Central memory CD8-positive, alpha-beta T cell (primary cell): ENCODE data around the gene OR56A5.

Experiments used
- ATAC-seq: fragments of 150-1000 bp; cut with Tn5 transposase; replicated peaks from 2 replicates; pipeline ENCODE4 v1.10.0; 2022; ENCODE audit warnings: mild to moderate bottlenecking, moderate FRiP score, moderate number of reproducible peaks; ENCODE audit not compliant: poor library complexity, severe bottlenecking; ENCODE audit errors: extremely low read depth
- DNase-seq, 2 donors: peaks; one replicate each; pipeline ENCODE4 v3.0.0; 2021; ENCODE audit warnings: low spot score in 2 of 2
- H3K27ac Mint-ChIP-seq: one replicate; pipeline ENCODE4 v1.8.0; 2022; ENCODE audit warnings: low read depth, mild to moderate bottlenecking, moderate library complexity, mixed read lengths
- H3K27me3 Mint-ChIP-seq: one replicate; pipeline ENCODE4 v1.8.0; 2022; ENCODE audit warnings: mixed read lengths
- H3K36me3 Mint-ChIP-seq: one replicate; pipeline ENCODE4 v1.8.0; 2022; ENCODE audit warnings: mild to moderate bottlenecking, moderate library complexity, mixed read lengths; ENCODE audit not compliant: insufficient read depth
- H3K4me1 Mint-ChIP-seq: one replicate; pipeline ENCODE4 v1.8.0; 2022; ENCODE audit warnings: mixed read lengths
- H3K4me3 Mint-ChIP-seq: one replicate; pipeline ENCODE4 v1.8.0; 2022; ENCODE audit warnings: mild to moderate bottlenecking, moderate library complexity, mixed read lengths
- H3K9me3 Mint-ChIP-seq: one replicate; pipeline ENCODE4 v1.8.0; 2022; ENCODE audit warnings: mixed read lengths

The OR56A5 gene

DNA sequence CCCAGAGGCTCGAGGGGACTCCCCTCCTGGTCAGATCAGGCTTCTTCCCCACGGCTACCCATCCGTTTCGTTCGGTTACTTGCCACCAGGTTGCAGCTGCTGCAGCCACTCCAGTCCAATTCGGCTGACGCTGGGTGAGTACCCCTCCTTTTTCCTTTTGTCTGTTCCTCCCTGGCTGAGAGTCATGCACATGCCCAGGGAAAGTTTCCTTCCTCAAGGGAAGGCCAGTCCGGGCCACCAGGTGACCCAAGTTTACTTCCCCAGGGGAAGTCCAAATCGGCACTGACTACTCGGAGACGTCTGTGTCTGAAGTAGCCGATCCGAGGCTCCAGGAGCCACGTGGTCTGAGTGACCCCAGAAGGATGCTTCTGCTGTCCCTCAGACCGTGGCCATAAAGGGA is 39.5 kb downstream of the OR56A5 start:
- Mint-ChIP-seq H3K27me3 (peaks cover 26% of the 10 kb centered on the region), H3K36me3 (no peaks in the 10 kb centered on the region), H3K9me3 (peaks cover 20% of the 10 kb centered on the region), H3K4me3 (no peak overlapping the region), H3K4me1 (no peaks in the 10 kb centered on the region), H3K27ac (no peak overlapping the region)
- no peak for DNase-seq
- no peak for ATAC-seq

DNA sequence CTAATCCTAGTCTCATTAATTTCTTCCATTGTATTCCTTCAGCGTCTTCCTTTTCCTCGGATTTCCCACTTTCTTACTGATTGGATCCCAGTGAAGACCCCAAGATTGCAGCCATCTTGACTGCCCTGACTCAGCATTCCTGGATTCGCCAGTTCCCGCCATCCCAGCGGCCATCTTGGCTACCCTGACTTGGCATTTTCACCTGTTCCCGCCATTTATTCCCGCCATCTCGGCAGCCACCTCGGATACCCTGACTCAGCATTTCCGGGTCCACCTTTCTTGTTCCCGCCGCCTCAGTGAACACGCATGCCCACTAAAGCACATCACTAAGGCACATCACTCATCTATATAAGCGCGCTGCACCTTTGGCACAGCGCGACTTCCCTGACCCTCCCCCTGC is 40.0 kb downstream of the OR56A5 start:
- no peak for DNase-seq
- Mint-ChIP-seq H3K27me3 (peaks cover 22% of the 10 kb centered on the region), H3K36me3 (no peaks in the 10 kb centered on the region), H3K4me1 (no peaks in the 10 kb centered on the region), H3K27ac (no peak overlapping the region), H3K4me3 (no peak overlapping the region), H3K9me3 (peaks cover 20% of the 10 kb centered on the region)
- ATAC-seq = no peak

DNA sequence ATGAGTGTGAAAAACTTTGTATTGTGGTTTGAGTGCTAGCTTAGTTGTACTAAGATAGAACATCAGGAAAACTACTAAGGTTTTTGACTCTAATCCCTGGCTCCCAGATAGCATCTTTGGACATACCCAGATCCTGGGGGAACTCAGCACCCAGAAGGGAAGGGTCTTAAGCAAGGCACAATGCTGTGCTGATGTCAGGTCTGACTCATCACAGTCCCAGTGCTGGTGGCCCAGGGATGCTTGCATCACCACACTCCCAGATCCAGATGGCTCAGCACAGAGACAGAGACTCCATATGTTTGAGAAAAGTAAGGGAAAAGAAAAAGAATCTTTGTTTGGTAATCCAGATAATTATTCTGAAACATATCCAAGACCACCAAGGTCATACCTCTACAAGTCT is 44.5 kb downstream of the OR56A5 start:
- ATAC-seq (no peak), DNase-seq (no peak)
- Mint-ChIP-seq H3K9me3 (peaks cover 12% of the 10 kb centered on the region), H3K4me1 (no peaks in the 10 kb centered on the region), H3K4me3 (no peak overlapping the region), H3K36me3 (no peaks in the 10 kb centered on the region), H3K27me3 (peaks cover 11% of the 10 kb centered on the region), H3K27ac (no peak overlapping the region)

DNA sequence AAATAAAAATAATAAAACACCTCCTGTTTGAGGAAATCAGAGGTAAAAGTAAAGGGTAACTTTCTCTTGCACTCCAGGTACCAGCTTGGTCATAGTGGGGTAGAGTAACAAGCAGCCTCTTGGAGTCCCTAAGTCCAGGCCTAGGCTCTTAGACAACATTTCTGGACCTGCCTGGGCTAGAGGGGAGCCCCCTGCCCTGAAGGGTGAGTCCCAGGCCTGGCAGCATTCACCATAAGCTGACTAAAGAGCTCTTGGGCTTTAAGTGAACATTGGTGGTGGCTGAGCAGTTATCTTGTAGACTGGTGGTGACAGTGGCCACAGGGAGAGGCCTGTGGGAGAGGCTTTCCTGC is 44.9 kb downstream of the OR56A5 start:
- Mint-ChIP-seq H3K4me1 (no peaks in the 10 kb centered on the region), H3K27ac (no peak overlapping the region), H3K27me3 (peaks cover 14% of the 10 kb centered on the region), H3K9me3 (peaks cover 8% of the 10 kb centered on the region), H3K36me3 (no peaks in the 10 kb centered on the region), H3K4me3 (no peak overlapping the region)
- DNase-seq (no peak), ATAC-seq (no peak)

DNA sequence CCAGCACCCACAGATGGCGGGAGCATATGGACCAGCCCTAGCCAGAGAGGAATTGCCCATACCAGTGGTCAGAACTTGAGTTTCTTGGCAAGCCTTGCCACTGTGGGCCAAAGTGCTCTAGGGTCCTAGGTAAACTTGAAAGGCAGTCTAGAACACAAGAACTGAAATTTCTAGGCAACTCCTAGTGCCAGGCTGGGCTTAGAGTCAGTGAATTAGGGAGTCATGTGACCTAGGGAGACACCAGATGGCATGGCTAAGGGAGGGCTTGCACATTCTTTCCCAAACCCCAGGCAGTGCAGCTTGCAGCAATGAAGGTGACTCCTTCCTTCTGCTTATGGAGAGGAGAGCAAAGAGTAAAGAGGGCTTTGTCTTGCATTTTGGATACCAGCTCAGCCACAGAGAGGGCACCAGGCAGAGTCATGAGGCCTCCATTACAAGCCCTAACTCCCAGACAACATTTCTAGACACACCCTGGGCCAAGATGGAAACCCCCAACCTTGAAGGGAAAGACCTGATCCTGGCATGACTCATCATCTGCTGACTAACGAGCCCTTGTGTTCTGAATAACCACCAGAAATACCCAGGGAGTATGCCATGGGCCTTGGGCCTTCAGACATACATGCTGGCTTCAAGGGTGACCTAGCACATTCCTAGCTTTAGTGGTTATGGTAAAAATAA is 45.4 kb downstream of the OR56A5 start:
- Mint-ChIP-seq H3K27me3 (peaks cover 14% of the 10 kb centered on the region), H3K4me3 (no peak overlapping the region), H3K9me3 (peaks cover 5% of the 10 kb centered on the region), H3K27ac (no peak overlapping the region), H3K36me3 (no peaks in the 10 kb centered on the region), H3K4me1 (no peaks in the 10 kb centered on the region)
- no peak for DNase-seq
- no peak for ATAC-seq
